OCI-LY3 (cell line): Measurements from ENCODE around the gene PDLIM4.

Experiments used
- H2AFZ ChIP-seq: fragments of 200-600, 300-600 bp; shearing (Covaris generic); 2 replicates; pipeline ENCODE4 v1.6.0; 2014; ENCODE audit warnings: antibody characterized with exemption, low read depth, low read length
- H3K27ac ChIP-seq: fragments of 200-600, 300-600 bp; sonication (generic); 2 replicates; pipeline ENCODE4 v1.5.1; 2014; ENCODE audit warnings: mild to moderate bottlenecking, low read length, moderate library complexity, mixed read lengths
- H3K27me3 ChIP-seq: fragments of 200-600, 300-600 bp; sonication (generic); 2 replicates; pipeline ENCODE4 v1.6.1; 2014; ENCODE audit warnings: low read depth, low read length, mixed read lengths
- H3K36me3 ChIP-seq: fragments of 200-600, 300-600 bp; sonication (generic); replicated peaks from 2 replicates; pipeline ENCODE3; 2014; ENCODE audit warnings: low read depth, low read length, mixed read lengths
- H3K4me1 ChIP-seq: fragments of 300-600, 200-600 bp; sonication (generic); 2 replicates; pipeline ENCODE4 v1.6.1; 2014; ENCODE audit warnings: low read length, mixed read lengths
- H3K4me2 ChIP-seq: fragments of 200-600, 300-600 bp; sonication (generic); 2 replicates; pipeline ENCODE4 v1.6.1; 2014; ENCODE audit warnings: low read length, mixed read lengths
- H3K4me3 ChIP-seq: fragments of 300-600, 200-600 bp; sonication (generic); 2 replicates; pipeline ENCODE4 v1.5.1; 2014; ENCODE audit warnings: antibody characterized with exemption, mild to moderate bottlenecking, low read length, moderate library complexity
- H3K79me2 ChIP-seq: fragments of 300-600, 200-600 bp; shearing (Covaris generic); 2 replicates; pipeline ENCODE4 v1.6.1; 2014; ENCODE audit warnings: mild to moderate bottlenecking, low read length, mixed read lengths
- H3K9ac ChIP-seq: fragments of 300-600, 200-600 bp; shearing (Covaris generic); 2 replicates; pipeline ENCODE4 v1.6.0; 2014; ENCODE audit warnings: mild to moderate bottlenecking, low read length, moderate library complexity
- H3K9me3 ChIP-seq: fragments of 200-600, 300-600 bp; shearing (Covaris generic); 2 replicates; pipeline ENCODE4 v1.6.1; 2014; ENCODE audit warnings: low read length, mixed read lengths; ENCODE audit not compliant: insufficient read depth
- H4K20me1 ChIP-seq: fragments of 200-600, 300-600 bp; sonication (generic); 2 replicates; pipeline ENCODE4 v1.6.1; 2016; ENCODE audit warnings: low read length, mixed read lengths; ENCODE audit not compliant: insufficient read depth
- EZH2phosphoT487 ChIP-seq: fragments of 200-600 bp; shearing (Covaris generic); IDR thresholded peaks from 2 replicates; pipeline ENCODE4 v1.6.1; 2018; ENCODE audit warnings: antibody characterized with exemption, mixed run types, low read depth
- TF ChIP-seq, protein P1 (sequence below): fragments of 200-600, 300-600 bp; sonication (generic); IDR thresholded peaks from 2 replicates; pipeline ENCODE4 v1.5.1; 2014; ENCODE audit warnings: antibody characterized with exemption, low read length, low read depth

The PDLIM4 gene

DNA sequence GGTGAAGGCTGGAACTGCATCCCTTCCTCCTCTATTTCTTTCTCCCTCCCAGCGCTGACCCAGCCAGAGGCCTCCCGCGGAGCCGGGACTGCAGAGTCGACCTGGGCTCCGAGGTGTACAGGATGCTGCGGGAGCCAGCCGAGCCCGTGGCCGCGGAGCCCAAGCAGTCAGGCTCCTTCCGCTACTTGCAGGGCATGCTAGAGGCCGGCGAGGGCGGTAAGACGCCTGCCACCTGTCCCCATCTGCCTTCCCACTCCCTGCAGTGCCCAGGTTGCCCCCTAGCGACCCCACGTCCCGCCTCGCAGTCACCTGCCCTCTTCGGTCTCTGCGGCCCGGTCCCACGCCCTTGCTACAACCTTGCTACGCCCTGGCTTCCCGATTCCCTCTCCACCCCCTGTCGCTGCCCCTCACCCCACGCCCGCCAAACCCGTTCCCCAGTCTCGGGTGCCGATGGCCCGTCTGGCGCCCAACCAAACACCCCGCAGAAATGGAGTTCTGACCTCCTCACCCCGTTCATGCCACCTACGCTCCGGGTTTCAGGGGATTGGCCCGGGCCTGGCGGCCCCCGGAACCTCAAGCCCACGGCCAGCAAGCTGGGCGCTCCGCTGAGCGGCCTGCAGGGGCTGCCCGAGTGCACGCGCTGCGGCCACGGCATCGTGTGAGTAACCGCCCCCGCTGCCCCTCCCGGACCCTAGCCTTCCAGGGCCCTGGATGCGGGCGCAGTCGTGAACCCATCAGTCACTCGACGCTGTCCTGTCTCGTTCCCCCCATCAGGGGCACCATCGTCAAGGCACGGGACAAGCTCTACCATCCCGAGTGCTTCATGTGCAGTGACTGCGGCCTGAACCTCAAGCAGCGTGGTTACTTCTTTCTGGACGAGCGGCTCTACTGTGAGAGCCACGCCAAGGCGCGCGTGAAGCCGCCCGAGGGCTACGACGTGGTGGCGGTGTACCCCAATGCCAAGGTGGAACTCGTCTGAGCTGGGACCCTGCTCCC, 14.1 kb downstream of the PDLIM4 start:
- Histone ChIP-seq H3K9me3 (no peaks in the 10 kb centered on the region), H3K4me1 (peaks cover 21% of the 10 kb centered on the region), H3K36me3 (no peaks in the 10 kb centered on the region), H3K4me2 (no peak overlapping the region), H3K27ac (no peak overlapping the region), H3K9ac (no peak overlapping the region), H2AFZ (no peak overlapping the region), H4K20me1 (no peaks in the 10 kb centered on the region), H3K4me3 (no peak overlapping the region), H3K27me3 (no peaks in the 10 kb centered on the region; the same call in 1 of the 2 replicates), H3K79me2 (no peaks in the 10 kb centered on the region)
- TF ChIP-seq, protein P1, sequence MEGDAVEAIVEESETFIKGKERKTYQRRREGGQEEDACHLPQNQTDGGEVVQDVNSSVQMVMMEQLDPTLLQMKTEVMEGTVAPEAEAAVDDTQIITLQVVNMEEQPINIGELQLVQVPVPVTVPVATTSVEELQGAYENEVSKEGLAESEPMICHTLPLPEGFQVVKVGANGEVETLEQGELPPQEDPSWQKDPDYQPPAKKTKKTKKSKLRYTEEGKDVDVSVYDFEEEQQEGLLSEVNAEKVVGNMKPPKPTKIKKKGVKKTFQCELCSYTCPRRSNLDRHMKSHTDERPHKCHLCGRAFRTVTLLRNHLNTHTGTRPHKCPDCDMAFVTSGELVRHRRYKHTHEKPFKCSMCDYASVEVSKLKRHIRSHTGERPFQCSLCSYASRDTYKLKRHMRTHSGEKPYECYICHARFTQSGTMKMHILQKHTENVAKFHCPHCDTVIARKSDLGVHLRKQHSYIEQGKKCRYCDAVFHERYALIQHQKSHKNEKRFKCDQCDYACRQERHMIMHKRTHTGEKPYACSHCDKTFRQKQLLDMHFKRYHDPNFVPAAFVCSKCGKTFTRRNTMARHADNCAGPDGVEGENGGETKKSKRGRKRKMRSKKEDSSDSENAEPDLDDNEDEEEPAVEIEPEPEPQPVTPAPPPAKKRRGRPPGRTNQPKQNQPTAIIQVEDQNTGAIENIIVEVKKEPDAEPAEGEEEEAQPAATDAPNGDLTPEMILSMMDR = no peak
- TF ChIP-seq EZH2phosphoT487 = no peak

DNA sequence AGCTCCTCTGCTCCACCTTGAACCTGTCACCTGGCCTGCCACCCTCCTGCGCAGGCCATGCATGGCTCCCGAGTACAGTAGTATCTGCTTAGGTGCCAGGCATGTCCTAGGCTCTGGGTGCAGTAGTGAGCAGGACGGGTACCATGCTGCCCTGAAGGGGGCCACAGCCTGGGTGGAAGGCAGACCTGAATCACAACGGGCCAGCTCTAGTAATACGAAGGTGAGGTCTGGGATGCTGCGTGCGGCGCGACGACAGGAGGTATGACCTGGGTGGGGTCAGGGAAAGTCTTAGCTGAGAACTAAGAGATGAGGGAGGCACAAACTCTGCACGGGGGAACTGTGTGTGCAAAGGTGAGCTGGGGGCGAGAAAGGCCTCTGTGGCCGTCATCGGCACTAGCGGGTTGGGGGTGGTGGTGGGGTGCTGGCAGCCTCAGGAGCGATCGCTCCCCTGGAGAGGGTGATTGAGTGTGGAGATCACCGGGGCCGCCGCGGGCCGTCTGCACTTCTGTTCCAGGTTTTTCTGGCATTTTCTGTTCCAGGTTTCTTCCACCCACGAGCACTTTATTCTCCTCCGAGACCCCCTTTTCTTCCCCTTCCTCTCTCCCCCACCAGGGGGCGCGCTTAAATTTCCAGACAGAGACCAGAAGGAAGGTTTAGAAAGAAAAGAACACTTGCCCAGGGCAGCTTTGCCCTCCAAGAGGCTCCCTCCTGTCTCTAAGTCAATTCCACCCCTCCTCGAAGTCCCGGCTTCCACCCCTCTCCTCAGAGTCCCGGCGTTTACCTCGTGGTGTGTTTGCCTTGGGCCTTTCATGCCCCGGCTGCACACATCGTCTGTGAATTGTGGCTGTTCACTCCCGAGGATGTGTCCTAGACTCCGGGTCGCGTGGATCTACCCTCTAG, 15.1 kb downstream of the PDLIM4 start:
- Histone ChIP-seq H4K20me1 (no peaks in the 10 kb centered on the region), H3K4me1 (peaks cover 21% of the 10 kb centered on the region), H3K9ac (peak overlapping the region; percentile 44; the same call in 1 of the 2 replicates), H3K36me3 (no peaks in the 10 kb centered on the region), H3K9me3 (no peaks in the 10 kb centered on the region), H3K4me2 (peak overlapping the region; percentile 79), H3K27ac (no peak overlapping the region), H2AFZ (peak overlapping the region; percentile 83), H3K4me3 (peak overlapping the region; percentile 72), H3K27me3 (no peaks in the 10 kb centered on the region; the same call in 1 of the 2 replicates), H3K79me2 (no peaks in the 10 kb centered on the region)
- TF ChIP-seq, protein P1 = peak; percentile 79
- TF ChIP-seq EZH2phosphoT487 = no peak

DNA sequence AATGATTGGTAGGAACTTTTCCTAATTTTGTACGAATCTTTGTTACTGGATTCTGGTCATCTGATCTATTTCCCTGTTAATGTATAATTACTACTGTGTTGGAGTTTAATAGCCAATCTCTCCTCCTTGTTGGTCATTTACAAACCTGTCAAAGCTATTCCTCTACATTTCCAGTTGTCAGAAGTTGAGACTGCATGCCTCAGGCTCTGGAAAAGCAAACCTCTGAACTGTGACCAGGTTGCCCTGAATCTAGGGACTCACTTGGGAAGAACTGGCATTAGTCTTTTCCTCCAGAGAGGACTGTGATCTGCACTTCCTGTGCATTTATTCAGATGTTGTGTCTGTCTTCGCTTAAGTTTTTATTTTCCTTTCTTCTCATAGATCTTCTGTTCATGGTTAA, 16.1 kb downstream of the PDLIM4 start:
- no peak for TF ChIP-seq EZH2phosphoT487
- TF ChIP-seq, protein P1 = no peak
- H3K4me3 ChIP-seq = no peak overlapping the region; the same call in 1 of the 2 replicates
- peak overlapping the region; percentile 79 for H3K4me2 ChIP-seq
- H3K9ac ChIP-seq = no peak overlapping the region
- no peaks in the 10 kb centered on the region for H3K36me3 ChIP-seq
- H3K79me2 ChIP-seq = no peaks in the 10 kb centered on the region
- peaks cover 10% of the 10 kb centered on the region for H3K4me1 ChIP-seq
- no peak overlapping the region for H3K27ac ChIP-seq
- H3K27me3 ChIP-seq = no peaks in the 10 kb centered on the region; the same call in 1 of the 2 replicates
- no peaks in the 10 kb centered on the region for H3K9me3 ChIP-seq
- no peaks in the 10 kb centered on the region for H4K20me1 ChIP-seq
- H2AFZ ChIP-seq = peak overlapping the region; percentile 83; the same call in 1 of the 2 replicates
